H1 (cell line): ENCODE data around the gene CBL. TPM values are rescaled to one million over a fixed set of nuclear protein-coding genes. Genes with fewer than 3 reads are reported as not detected.

Experiments
- CTCF ChIA-PET: fragments of 300-600 bp; sonication (Branson Sonifier 250); formaldehyde crosslinking; loops from one replicate; lab custom pipeline; 2021; ENCODE audit not compliant: partially characterized antibody; lab: Charles Lee
- POLR2A ChIA-PET: fragments of 300-600 bp; sonication (Branson Sonifier 250); formaldehyde crosslinking; loops from one replicate; lab custom pipeline; 2021; ENCODE audit warnings: inconsistent platforms; ENCODE audit not compliant: partially characterized antibody; lab: Charles Lee
- DNase-seq, 2 experiments: peaks; one replicate each; pipeline versions ENCODE4 v3.0.0 to v3.0.0-alpha.2; 2010 to 2022; ENCODE audit warnings: low spot score in 2 of 2, low read depth in 1 of 2, mixed read lengths in 1 of 2
- FAIRE-seq: peaks from 2 replicates; lab custom pipeline; 2011; peaks lifted over from hg19 to GRCh38; lab: Jason Lieb, UNC
- H2AFZ ChIP-seq: 2 replicates; pipeline ENCODE4 v1.8.1; 2012; ENCODE audit warnings: low read length, inconsistent platforms
- H2AK5ac ChIP-seq: 2 replicates; pipeline ENCODE4 v1.6.1; 2013; ENCODE audit warnings: low read depth, low read length
- H2BK120ac ChIP-seq: replicated peaks from 2 replicates; pipeline ENCODE3; 2013; ENCODE audit warnings: low read depth, low read length, inconsistent platforms
- H2BK12ac ChIP-seq: 2 replicates; pipeline ENCODE4 v1.6.1; 2013; ENCODE audit warnings: low read depth, low read length
- H2BK15ac ChIP-seq: 2 replicates; pipeline ENCODE4 v1.6.1; 2013; ENCODE audit warnings: low read length
- H2BK20ac ChIP-seq: 2 replicates; pipeline ENCODE4 v1.6.1; 2013; ENCODE audit warnings: low read length
- H2BK5ac ChIP-seq: 2 replicates; pipeline ENCODE4 v1.6.1; 2013; ENCODE audit warnings: low read depth, low read length
- H3K14ac ChIP-seq: 2 replicates; pipeline ENCODE4 v1.6.1; 2013; ENCODE audit warnings: inconsistent platforms; ENCODE audit not compliant: insufficient read length
- H3K18ac ChIP-seq: 2 replicates; pipeline ENCODE4 v1.6.1; 2013; ENCODE audit warnings: low read length; ENCODE audit errors: extremely low read depth
- H3K23ac ChIP-seq: 2 replicates; pipeline ENCODE4 v1.6.1; 2013; ENCODE audit warnings: inconsistent platforms; ENCODE audit not compliant: insufficient read length
- H3K23me2 ChIP-seq: 2 replicates; pipeline ENCODE4 v1.6.1; 2013; ENCODE audit warnings: low read depth, low read length
- H3K27ac ChIP-seq: 2 replicates; pipeline ENCODE4 v1.6.1; 2011; ENCODE audit warnings: low read depth, low read length, inconsistent platforms
- H3K27me3 ChIP-seq, 4 experiments: replicated peaks in 1 of 4; 1 replicate in 1 of 4; 2 replicates in 3 of 4; pipeline versions ENCODE4 v1.6.1 to v1.8.1; 2011 to 2013; ENCODE audit warnings: low read length in 3 of 4, mild to moderate bottlenecking in 3 of 4, inconsistent platforms in 2 of 4, mixed read lengths in 2 of 4, moderate library complexity in 1 of 4; ENCODE audit not compliant: control insufficient read depth in 3 of 4, insufficient read depth in 3 of 4; ENCODE audit errors: extremely low read depth in 1 of 4
- H3K36me3 ChIP-seq, 4 experiments: 2 replicates each; pipeline versions ENCODE4 v1.6.1 to v1.8.1; 2011 to 2013; ENCODE audit warnings: mild to moderate bottlenecking in 4 of 4, low read length in 3 of 4, moderate library complexity in 2 of 4, control low read depth in 1 of 4, inconsistent platforms in 1 of 4; ENCODE audit not compliant: insufficient read depth in 4 of 4, control insufficient read depth in 2 of 4
- H3K4ac ChIP-seq: replicated peaks from 2 replicates; pipeline ENCODE3; 2013; ENCODE audit warnings: low read length, low read depth, mixed read lengths, inconsistent platforms; ENCODE audit not compliant: insufficient read length
- H3K4me1 ChIP-seq, 4 experiments: replicated peaks in 1 of 4; 1 replicate in 1 of 4; 2 replicates in 3 of 4; pipeline versions ENCODE4 v1.6.1 to v1.8.1; 2011 to 2013; ENCODE audit warnings: low read length in 3 of 4, inconsistent platforms in 2 of 4, mixed read lengths in 1 of 4; ENCODE audit not compliant: insufficient read depth in 4 of 4, control insufficient read depth in 3 of 4
- H3K4me2 ChIP-seq, 2 experiments: 2 replicates each; pipeline versions ENCODE4 v1.6.1 to v1.8.1; 2011 to 2013; ENCODE audit warnings: low read depth in 2 of 2, low read length in 2 of 2, control low read depth in 1 of 2, inconsistent platforms in 1 of 2, mild to moderate bottlenecking in 1 of 2; ENCODE audit not compliant: insufficient read depth in 1 of 2
- H3K4me3 ChIP-seq, 4 experiments: fragments of 200-600, 300-600 bp in 1 of 4; sonication (generic), shearing (Covaris generic), sonication (Bioruptor Twin) in 1 of 4; 2 replicates each; pipeline versions ENCODE4 v1.5.1 to v1.8.1; 2011 to 2016; ENCODE audit warnings: low read length in 4 of 4, low read depth in 3 of 4, control low read depth in 2 of 4, inconsistent platforms in 2 of 4, mild to moderate bottlenecking in 2 of 4, mixed read lengths in 1 of 4, moderate library complexity in 1 of 4; ENCODE audit not compliant: insufficient read depth in 2 of 4; ENCODE audit errors: extremely low read depth in 1 of 4
- H3K56ac ChIP-seq: replicated peaks from 2 replicates; pipeline ENCODE3; 2013; ENCODE audit warnings: low read depth, mild to moderate bottlenecking, mixed read lengths, low read length, inconsistent platforms; ENCODE audit not compliant: insufficient read length
- H3K79me1 ChIP-seq: 2 replicates; pipeline ENCODE4 v1.6.1; 2013; ENCODE audit warnings: low read depth, low read length, control low read depth
- H3K79me2 ChIP-seq, 2 experiments: 2 replicates each; pipeline versions ENCODE4 v1.6.1 to v1.8.1; 2012 to 2013; ENCODE audit warnings: low read length in 2 of 2, mild to moderate bottlenecking in 2 of 2, inconsistent platforms in 1 of 2; ENCODE audit not compliant: insufficient read depth in 2 of 2, control insufficient read depth in 1 of 2
- H3K9ac ChIP-seq, 4 experiments: replicated peaks in 1 of 4; 1 replicate in 1 of 4; 2 replicates in 3 of 4; pipeline versions ENCODE4 v1.6.1 to v1.8.1; 2011 to 2013; ENCODE audit warnings: low read depth in 3 of 4, low read length in 3 of 4, control low read depth in 2 of 4, mild to moderate bottlenecking in 2 of 4, moderate library complexity in 2 of 4, inconsistent platforms in 1 of 4; ENCODE audit errors: extremely low read depth in 1 of 4
- H3K9me3 ChIP-seq, 2 experiments: 2 replicates each; pipeline versions ENCODE4 v1.6.1 to v1.8.1; 2012 to 2013; ENCODE audit warnings: mild to moderate bottlenecking in 2 of 2, moderate library complexity in 2 of 2, control low read depth in 1 of 2, inconsistent platforms in 1 of 2, low read depth in 1 of 2, low read length in 1 of 2, mixed read lengths in 1 of 2; ENCODE audit not compliant: insufficient read depth in 2 of 2
- H4K20me1 ChIP-seq, 2 experiments: replicated peaks in 1 of 2; 2 replicates each; pipeline versions ENCODE3 to v1.8.1; 2011 to 2013; ENCODE audit warnings: inconsistent platforms in 2 of 2, low read length in 2 of 2, mild to moderate bottlenecking in 1 of 2; ENCODE audit not compliant: insufficient read depth in 2 of 2, control insufficient read depth in 1 of 2
- H4K5ac ChIP-seq: 2 replicates; pipeline ENCODE4 v1.6.1; 2013; ENCODE audit warnings: low read length, low read depth, mixed read lengths, inconsistent platforms; ENCODE audit not compliant: insufficient read length
- H4K8ac ChIP-seq: 2 replicates; pipeline ENCODE4 v1.8.0; 2013; ENCODE audit warnings: mild to moderate bottlenecking, moderate library complexity, low read length, inconsistent platforms; ENCODE audit not compliant: insufficient read depth; ENCODE audit errors: extremely low read depth
- H4K91ac ChIP-seq: replicated peaks from 2 replicates; pipeline ENCODE3; 2013; ENCODE audit warnings: low read length, mixed read lengths, inconsistent platforms; ENCODE audit not compliant: insufficient read length
- CBX8 ChIP-seq: fragments of 300-800, 300-1000 bp; sonication (generic); IDR thresholded peaks from 2 replicates; pipeline ENCODE4 v1.7.1; 2016; ENCODE audit warnings: low read depth, low read length, borderline replicate concordance
- GTF2F1 ChIP-seq: IDR thresholded peaks from 2 replicates; pipeline ENCODE4 v1.6.1; 2012; ENCODE audit warnings: low read depth, low read length, improper control_type of control experiment, borderline replicate concordance
- JUN ChIP-seq: IDR thresholded peaks from 2 replicates; pipeline ENCODE4 v1.6.1; 2011; ENCODE audit warnings: low read depth, mild to moderate bottlenecking, improper control_type of control experiment, low read length
- SIN3A ChIP-seq, 2 experiments: IDR thresholded peaks in 1 of 2; conservative IDR thresholded peaks in 1 of 2; 2 replicates each; pipeline ENCODE4 v1.6.1; 2011 to 2012; ENCODE audit warnings: low read length in 2 of 2, improper control_type of control experiment in 1 of 2, low read depth in 1 of 2, mild to moderate bottlenecking in 1 of 2
- ZNF274 ChIP-seq: IDR thresholded peaks from 2 replicates; pipeline ENCODE4 v1.7.0; 2012; ENCODE audit warnings: low read length, borderline replicate concordance; ENCODE audit errors: extremely low read depth
- WGBS, 2 experiments: shearing (Covaris generic) in 1 of 2; methylation state at CpG; one replicate each; pipeline versions ENCODE4 v1.1.6 to v1.1.7; 2013 to 2015; ENCODE audit warnings: low lambda C conversion rate in 2 of 2, mixed read lengths in 2 of 2, inconsistent platforms in 1 of 2, low coverage in 1 of 2, missing lambda C conversion rate in 1 of 2; ENCODE audit not compliant: insufficient replicate concordance in 2 of 2, insufficient coverage in 1 of 2, insufficient read length in 1 of 2; ENCODE audit errors: extremely low coverage in 1 of 2, missing lambda C conversion rate in 1 of 2; 5-methylcytosine and 5-hydroxymethylcytosine counted together
- polyA plus RNA-seq, 7 experiments: library from polyadenylated mRNA; depleted of rRNA in 3 of 7; stranded (reverse) in 5 of 7; unstranded in 2 of 7; fragments of >200 nt in 5 of 7; fragments of 200-250 nt in 2 of 7; gene quantifications; 1 replicate in 5 of 7; 2 replicates in 1 of 7; 4 replicates in 1 of 7; pipeline versions ENCODE4 v1.2.1 to v1.2.3, GENCODE V29; 2011 to 2013; ENCODE audit warnings: missing spikeins in 2 of 7, mixed read lengths in 2 of 7
- total RNA-seq: library from RNA; stranded (reverse); fragmentation: NEBNext Ultra II Directional; extraction: Animal tissue kit (Norgen Biotek cat#: 25700); gene quantifications from 2 replicates; pipeline ENCODE4 v1.2.1, GENCODE V29; 2021

CBL gene
- total and polyA plus RNA-seq, 2 of the 8 experiments (the other 6 are each of a cell fraction or from before 2014, with no cell fraction given) = 23.1 to 57.8 TPM

DNA sequence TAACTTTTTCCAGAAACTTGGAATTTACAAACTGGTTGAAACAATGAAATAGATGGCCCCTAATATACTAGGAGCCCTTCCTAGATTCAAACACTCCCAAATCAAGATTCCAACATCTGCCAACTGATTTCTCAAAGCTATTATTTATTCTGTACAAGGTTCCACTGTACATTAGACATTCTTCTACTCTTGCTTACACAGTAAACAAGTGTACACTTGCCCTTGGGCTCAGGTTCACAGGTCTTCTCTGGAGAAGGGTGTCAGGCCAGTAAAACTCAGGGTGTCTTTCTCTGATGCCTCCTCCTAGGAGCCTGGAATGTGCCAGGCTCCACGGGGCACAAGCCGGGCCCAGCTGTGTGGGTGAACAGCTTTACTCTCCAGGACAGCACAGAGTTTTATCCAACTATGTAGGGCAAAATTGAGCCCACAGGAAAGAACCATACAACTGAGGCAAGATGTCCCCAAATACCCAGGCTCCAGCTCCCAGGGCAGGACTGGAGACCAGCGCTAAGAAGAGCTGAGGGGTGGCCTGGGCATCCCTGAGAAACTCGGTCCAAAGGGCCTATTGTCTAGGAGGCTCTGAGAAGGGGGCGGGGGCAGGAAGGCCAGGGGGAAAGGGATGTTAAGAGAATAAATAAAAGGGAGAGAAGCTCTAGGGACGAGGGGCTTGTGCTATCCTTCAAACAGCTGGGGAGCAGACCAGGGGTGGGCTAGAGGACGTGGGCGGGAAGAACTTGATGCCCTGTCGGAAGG is 149.1 kb downstream of the CBL start:
- no peak overlapping the region for H3K14ac ChIP-seq
- H4K20me1 ChIP-seq = peaks cover 0 to 2% of the 10 kb centered on the region in 2 experiments
- no peak overlapping the region for H3K9ac ChIP-seq
- no peaks in the 10 kb centered on the region for H3K79me1 ChIP-seq
- no peak overlapping the region for H2BK12ac ChIP-seq
- no peak overlapping the region for H4K91ac ChIP-seq
- no peak overlapping the region for H2BK120ac ChIP-seq
- POLR2A ChIA-PET = interaction anchor here (0.6 to 1.9 kb wide), 5 partner anchors 13 to 40 kb away, joined by 3 to 5 read pairs (median 4); partner anchors contain the start of gene C1QTNF5
- H3K4ac ChIP-seq = no peak overlapping the region
- no peak overlapping the region for H2BK5ac ChIP-seq
- TF ChIP-seq SIN3A (conservative IDR thresholded peaks at IDR 0.05 in 1 of 2, IDR thresholded peaks at IDR 0.05 in 1 of 2; ENCODE audit: low read depth in 1 of 2, low read length in 2 of 2) = no peak
- no peak for TF ChIP-seq GTF2F1
- no peak for TF ChIP-seq ZNF274
- no peak for TF ChIP-seq JUN
- no peak for TF ChIP-seq CBX8
- peaks cover 0 to 6% (median 5%) of the 10 kb centered on the region in 4 experiments; a peak in 3 of 8 replicates for H3K36me3 ChIP-seq
- H3K4me3 ChIP-seq = no peak overlapping the region
- no peak overlapping the region for H2AK5ac ChIP-seq
- no peak overlapping the region for H3K23ac ChIP-seq
- peaks cover 2% of the 10 kb centered on the region for H3K23me2 ChIP-seq
- no peak overlapping the region for H4K8ac ChIP-seq
- H3K18ac ChIP-seq = no peak overlapping the region
- H3K4me1 ChIP-seq = peaks cover 1 to 3% (median 2%) of the 10 kb centered on the region in 4 experiments; a peak in 5 of 7 replicates
- H2AFZ ChIP-seq = no peak overlapping the region
- H3K27me3 ChIP-seq = peaks cover 0 to 4% (median under 1%) of the 10 kb centered on the region in 4 experiments; a peak in 3 of 7 replicates
- H3K56ac ChIP-seq = no peak overlapping the region
- FAIRE-seq = peak; percentile 7
- CTCF ChIA-PET = interaction anchor here (0.6 to 10.9 kb wide), 30 partner anchors 8 to 1230 kb away, joined by 3 to 474 read pairs (median 5); partner anchors contain the start of genes C1QTNF5, MFRP, RNF26 and USP2
- H2BK15ac ChIP-seq = no peak overlapping the region; the same call in 1 of the 2 replicates
- no peak overlapping the region for H2BK20ac ChIP-seq
- 72% methylated on average over 9 of the region's 9 CpGs; no CpG with 5 or more reads in 1 of the 2 experiments for WGBS, 2 experiments
- H4K5ac ChIP-seq = no peak overlapping the region
- DNase-seq = no peak
- no peak overlapping the region for H3K27ac ChIP-seq
- no peaks in the 10 kb centered on the region for H3K79me2 ChIP-seq
- no peak overlapping the region; a peak in 1 of 4 replicates for H3K4me2 ChIP-seq
- H3K9me3 ChIP-seq = no peaks in the 10 kb centered on the region
